GM18499 (cell line): Measurements from ENCODE around the gene GATA2.

Source experiments
- ATAC-seq: cut with Tn5 transposase; IDR thresholded peaks from one replicate; pipeline ENCODE4 v1.9.1; 2021; ENCODE audit warnings: moderate number of reproducible peaks; ENCODE audit not compliant: insufficient read depth, unreplicated experiment

Gene GATA2

GRCh38 chr3:128461731-128462130, 31.3 kb downstream of the GATA2 start:
- ATAC-seq = no peak

GRCh38 chr3:128459461-128459820, 33.6 kb downstream of the GATA2 start:
- ATAC-seq = no peak

- ATAC-seq = no peak
Measured at GRCh38 chr3:128458746-128459460, 34.1 kb downstream of the GATA2 start.

- ATAC-seq = no peak
Measured at GRCh38 chr3:128457937-128458336, 35.1 kb downstream of the GATA2 start.

GRCh38 chr3:128456776-128457715, 36.0 kb downstream of the GATA2 start:
- no peak for ATAC-seq

- ATAC-seq = no peak
Measured at GRCh38 chr3:128455786-128456748, 36.9 kb downstream of the GATA2 start.

- no peak for ATAC-seq
Measured at GRCh38 chr3:128455116-128455515, 37.9 kb downstream of the GATA2 start.

- ATAC-seq = no peak
Measured at GRCh38 chr3:128454310-128454618, 38.7 kb downstream of the GATA2 start.

GRCh38 chr3:128453501-128454309, 39.3 kb downstream of the GATA2 start:
- no peak for ATAC-seq

GRCh38 chr3:128452678-128453275, 40.2 kb downstream of the GATA2 start:
- ATAC-seq = no peak

- ATAC-seq = no peak
Measured at GRCh38 chr3:128452120-128452519, 40.9 kb downstream of the GATA2 start.

GRCh38 chr3:128449111-128449638, 43.8 kb downstream of the GATA2 start:
- ATAC-seq = no peak

- ATAC-seq = no peak
Measured at GRCh38 chr3:128448491-128448890, 44.5 kb downstream of the GATA2 start.

GRCh38 chr3:128447561-128448013, 45.4 kb downstream of the GATA2 start:
- ATAC-seq = no peak

GRCh38 chr3:128446821-128447220, 46.2 kb downstream of the GATA2 start:
- no peak for ATAC-seq

- ATAC-seq = no peak
Measured at GRCh38 chr3:128445357-128445756, 47.6 kb downstream of the GATA2 start.

- no peak for ATAC-seq
Measured at GRCh38 chr3:128443771-128444170, 49.2 kb downstream of the GATA2 start.

- ATAC-seq = no peak
Measured at GRCh38 chr3:128442949-128443348, 50.1 kb downstream of the GATA2 start.

GRCh38 chr3:128442070-128442469, 50.9 kb downstream of the GATA2 start:
- no peak for ATAC-seq
